Nephron progenitor cell (in vitro differentiated cells): Measurements from ENCODE around the gene OR2H2.

ENCODE experiments used
- DNase-seq: peaks from one replicate; pipeline ENCODE4 v3.0.0; 2021
- H3K27ac Mint-ChIP-seq: 2 replicates; pipeline ENCODE4 v1.8.0; 2021; ENCODE audit warnings: mild to moderate bottlenecking, moderate library complexity, mixed read lengths
- H3K27me3 Mint-ChIP-seq: 2 replicates; pipeline ENCODE4 v1.8.0; 2021; ENCODE audit warnings: mild to moderate bottlenecking, low read depth, mixed read lengths; ENCODE audit not compliant: poor library complexity
- H3K36me3 Mint-ChIP-seq: 2 replicates; pipeline ENCODE4 v1.8.0; 2021; ENCODE audit warnings: low read depth, mixed read lengths
- H3K4me1 Mint-ChIP-seq: 2 replicates; pipeline ENCODE4 v1.8.0; 2021; ENCODE audit warnings: mixed read lengths
- H3K4me3 Mint-ChIP-seq: 2 replicates; pipeline ENCODE4 v1.8.0; 2021; ENCODE audit warnings: mild to moderate bottlenecking, moderate library complexity, mixed read lengths
- H3K9me3 Mint-ChIP-seq: 2 replicates; pipeline ENCODE4 v1.8.0; 2021; ENCODE audit warnings: mild to moderate bottlenecking, moderate library complexity, mixed read lengths
- TF ChIP-seq, protein P1 (sequence below): fragments of 200-600 bp; sonication (generic); IDR thresholded peaks from 2 replicates; pipeline ENCODE4 v1.5.0; 2021; ENCODE audit warnings: antibody characterized with exemption

OR2H2 gene

GRCh38 chr6:29596381-29596900 is 11.5 kb downstream of the OR2H2 start:
- no peaks in the 10 kb centered on the region for H3K27me3 Mint-ChIP-seq
- TF ChIP-seq, protein P1, sequence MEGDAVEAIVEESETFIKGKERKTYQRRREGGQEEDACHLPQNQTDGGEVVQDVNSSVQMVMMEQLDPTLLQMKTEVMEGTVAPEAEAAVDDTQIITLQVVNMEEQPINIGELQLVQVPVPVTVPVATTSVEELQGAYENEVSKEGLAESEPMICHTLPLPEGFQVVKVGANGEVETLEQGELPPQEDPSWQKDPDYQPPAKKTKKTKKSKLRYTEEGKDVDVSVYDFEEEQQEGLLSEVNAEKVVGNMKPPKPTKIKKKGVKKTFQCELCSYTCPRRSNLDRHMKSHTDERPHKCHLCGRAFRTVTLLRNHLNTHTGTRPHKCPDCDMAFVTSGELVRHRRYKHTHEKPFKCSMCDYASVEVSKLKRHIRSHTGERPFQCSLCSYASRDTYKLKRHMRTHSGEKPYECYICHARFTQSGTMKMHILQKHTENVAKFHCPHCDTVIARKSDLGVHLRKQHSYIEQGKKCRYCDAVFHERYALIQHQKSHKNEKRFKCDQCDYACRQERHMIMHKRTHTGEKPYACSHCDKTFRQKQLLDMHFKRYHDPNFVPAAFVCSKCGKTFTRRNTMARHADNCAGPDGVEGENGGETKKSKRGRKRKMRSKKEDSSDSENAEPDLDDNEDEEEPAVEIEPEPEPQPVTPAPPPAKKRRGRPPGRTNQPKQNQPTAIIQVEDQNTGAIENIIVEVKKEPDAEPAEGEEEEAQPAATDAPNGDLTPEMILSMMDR: no peak
- no peak for DNase-seq
- no peak overlapping the region for H3K27ac Mint-ChIP-seq
- peaks cover 2% of the 10 kb centered on the region for H3K36me3 Mint-ChIP-seq
- peaks cover 16% of the 10 kb centered on the region for H3K4me1 Mint-ChIP-seq
- no peaks in the 10 kb centered on the region for H3K9me3 Mint-ChIP-seq
- H3K4me3 Mint-ChIP-seq: no peak overlapping the region

- no peaks in the 10 kb centered on the region for H3K9me3 Mint-ChIP-seq
Observed at GRCh38 chr6:29597184-29597583, 12.3 kb downstream of the OR2H2 start.

GRCh38 chr6:29598172-29598747 is 13.3 kb downstream of the OR2H2 start:
- no peaks in the 10 kb centered on the region for H3K9me3 Mint-ChIP-seq
- H3K27me3 Mint-ChIP-seq: no peaks in the 10 kb centered on the region
- peak overlapping the region; percentile 87 for H3K27ac Mint-ChIP-seq
- H3K4me3 Mint-ChIP-seq: no peak overlapping the region
- peaks cover 23% of the 10 kb centered on the region for H3K4me1 Mint-ChIP-seq
- peaks cover 19% of the 10 kb centered on the region for H3K36me3 Mint-ChIP-seq
- DNase-seq: no peak
- TF ChIP-seq, protein P1: no peak

More at GRCh38 chr6:29597184-29597583, 12.3 kb downstream of the OR2H2 start:
- TF ChIP-seq, protein P1: no peak
- no peak overlapping the region for H3K4me3 Mint-ChIP-seq
- H3K36me3 Mint-ChIP-seq: peaks cover 10% of the 10 kb centered on the region
- DNase-seq: no peak
- no peaks in the 10 kb centered on the region for H3K27me3 Mint-ChIP-seq
- no peak overlapping the region for H3K27ac Mint-ChIP-seq
- H3K4me1 Mint-ChIP-seq: peaks cover 16% of the 10 kb centered on the region

DNA sequence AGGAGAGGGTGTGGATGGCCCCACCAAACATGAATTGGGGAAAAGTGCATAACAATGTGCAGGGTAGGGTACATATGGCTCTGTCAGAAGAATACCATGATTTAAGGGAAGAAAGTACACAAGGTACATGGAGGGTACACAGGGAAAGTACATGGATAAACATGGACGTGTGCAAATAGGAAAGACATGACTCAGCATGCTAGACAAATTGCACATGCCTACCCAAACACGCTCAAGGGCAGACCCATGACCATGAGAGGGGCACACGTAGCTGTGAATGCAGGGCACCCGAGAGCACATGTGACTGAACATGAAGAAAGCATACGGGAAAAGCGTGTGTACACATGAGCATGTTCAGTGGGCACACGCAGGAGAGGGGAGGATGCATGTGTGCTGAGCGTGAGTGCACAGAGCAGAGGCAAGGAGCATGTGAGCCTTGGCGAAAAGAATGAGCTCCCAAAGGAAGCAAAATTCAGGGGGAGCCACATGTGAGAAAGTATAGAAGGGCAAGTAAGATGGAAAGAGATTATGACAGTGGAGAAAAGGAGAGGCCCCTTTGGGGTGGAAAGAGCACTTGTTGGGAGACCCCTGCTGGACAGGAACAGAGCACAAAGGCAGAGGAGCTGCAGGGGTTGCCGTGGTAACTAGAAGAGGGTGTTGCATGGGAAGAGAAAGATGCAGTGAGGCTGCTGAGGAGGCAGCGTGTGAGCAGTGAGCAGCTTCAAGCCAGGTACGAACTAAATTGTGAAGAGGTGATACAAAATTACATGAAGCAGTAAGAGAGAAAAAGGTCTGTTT is 17.8 kb downstream of the OR2H2 start:
- Mint-ChIP-seq H3K27ac (peak overlapping the region; percentile 10), H3K4me3 (no peak overlapping the region), H3K9me3 (no peaks in the 10 kb centered on the region), H3K4me1 (peaks cover 18% of the 10 kb centered on the region), H3K36me3 (peaks cover 51% of the 10 kb centered on the region), H3K27me3 (no peaks in the 10 kb centered on the region)
- DNase-seq: peak; percentile 44
- TF ChIP-seq, protein P1: peak; percentile 46

DNA sequence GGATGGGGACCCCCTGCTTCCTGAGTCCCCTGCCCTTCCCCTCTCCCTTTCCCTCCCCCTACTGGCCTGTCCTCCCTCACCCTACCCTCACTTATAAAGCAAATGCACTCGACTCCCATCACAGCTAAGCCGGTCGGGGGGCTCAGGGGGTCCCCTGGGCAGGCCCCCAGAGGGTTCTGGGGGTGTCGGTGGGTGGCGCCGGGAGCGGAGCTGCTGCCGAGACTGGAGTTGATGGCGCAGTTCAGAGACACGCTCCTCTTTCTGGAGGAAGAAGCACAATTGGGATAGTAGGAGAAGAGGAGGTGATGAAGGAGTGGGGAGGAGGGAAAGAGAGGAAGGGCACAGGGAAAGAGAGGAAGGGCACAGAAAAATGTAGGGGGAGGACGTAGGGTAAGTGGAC is 18.5 kb downstream of the OR2H2 start:
- TF ChIP-seq, protein P1: no peak
- H3K4me1 Mint-ChIP-seq: peaks cover 16% of the 10 kb centered on the region
- no peak overlapping the region for H3K4me3 Mint-ChIP-seq
- peaks cover 58% of the 10 kb centered on the region for H3K36me3 Mint-ChIP-seq
- H3K9me3 Mint-ChIP-seq: no peaks in the 10 kb centered on the region
- no peaks in the 10 kb centered on the region for H3K27me3 Mint-ChIP-seq
- H3K27ac Mint-ChIP-seq: no peak overlapping the region
- DNase-seq: no peak
